PFSK-1 (cell line): ENCODE measurements around the gene MFAP4.

Experiments used
- POLR2AphosphoS5 ChIP-seq: IDR thresholded peaks from 2 replicates; pipeline ENCODE4 v1.6.1; 2012; ENCODE audit warnings: low read depth, mild to moderate bottlenecking, control low read depth, low read length, moderate library complexity
- SIN3A ChIP-seq: IDR thresholded peaks from 2 replicates; pipeline ENCODE4 v1.6.1; 2012; ENCODE audit warnings: mild to moderate bottlenecking, low read length, moderate library complexity, borderline replicate concordance; ENCODE audit not compliant: insufficient read depth
- TAF1 ChIP-seq: IDR thresholded peaks from 2 replicates; pipeline ENCODE4 v1.6.1; 2012; ENCODE audit warnings: low read length, control low read depth, borderline replicate concordance; ENCODE audit not compliant: insufficient read depth
- TF ChIP-seq, protein P1 (sequence below), 2 experiments: IDR thresholded peaks; 2 replicates each; pipeline versions ENCODE4 v1.6.1 to v1.8.0; 2011 to 2012; ENCODE audit warnings: low read depth in 2 of 2, low read length in 2 of 2, control low read depth in 1 of 2, inconsistent platforms in 1 of 2, mild to moderate bottlenecking in 1 of 2, moderate library complexity in 1 of 2; ENCODE audit not compliant: insufficient read depth in 1 of 2

GRCh38 chr17:19341641-19342610 lies 45.1 kb downstream of the MFAP4 start:
- TF ChIP-seq POLR2AphosphoS5, result no peak
- TF ChIP-seq SIN3A, result no peak
- TF ChIP-seq, protein P1, sequence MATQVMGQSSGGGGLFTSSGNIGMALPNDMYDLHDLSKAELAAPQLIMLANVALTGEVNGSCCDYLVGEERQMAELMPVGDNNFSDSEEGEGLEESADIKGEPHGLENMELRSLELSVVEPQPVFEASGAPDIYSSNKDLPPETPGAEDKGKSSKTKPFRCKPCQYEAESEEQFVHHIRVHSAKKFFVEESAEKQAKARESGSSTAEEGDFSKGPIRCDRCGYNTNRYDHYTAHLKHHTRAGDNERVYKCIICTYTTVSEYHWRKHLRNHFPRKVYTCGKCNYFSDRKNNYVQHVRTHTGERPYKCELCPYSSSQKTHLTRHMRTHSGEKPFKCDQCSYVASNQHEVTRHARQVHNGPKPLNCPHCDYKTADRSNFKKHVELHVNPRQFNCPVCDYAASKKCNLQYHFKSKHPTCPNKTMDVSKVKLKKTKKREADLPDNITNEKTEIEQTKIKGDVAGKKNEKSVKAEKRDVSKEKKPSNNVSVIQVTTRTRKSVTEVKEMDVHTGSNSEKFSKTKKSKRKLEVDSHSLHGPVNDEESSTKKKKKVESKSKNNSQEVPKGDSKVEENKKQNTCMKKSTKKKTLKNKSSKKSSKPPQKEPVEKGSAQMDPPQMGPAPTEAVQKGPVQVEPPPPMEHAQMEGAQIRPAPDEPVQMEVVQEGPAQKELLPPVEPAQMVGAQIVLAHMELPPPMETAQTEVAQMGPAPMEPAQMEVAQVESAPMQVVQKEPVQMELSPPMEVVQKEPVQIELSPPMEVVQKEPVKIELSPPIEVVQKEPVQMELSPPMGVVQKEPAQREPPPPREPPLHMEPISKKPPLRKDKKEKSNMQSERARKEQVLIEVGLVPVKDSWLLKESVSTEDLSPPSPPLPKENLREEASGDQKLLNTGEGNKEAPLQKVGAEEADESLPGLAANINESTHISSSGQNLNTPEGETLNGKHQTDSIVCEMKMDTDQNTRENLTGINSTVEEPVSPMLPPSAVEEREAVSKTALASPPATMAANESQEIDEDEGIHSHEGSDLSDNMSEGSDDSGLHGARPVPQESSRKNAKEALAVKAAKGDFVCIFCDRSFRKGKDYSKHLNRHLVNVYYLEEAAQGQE (IDR thresholded peaks at IDR 0.05; ENCODE audit: insufficient read depth in 1 of 2, low read depth in 2 of 2, low read length in 2 of 2), result no peak
- no peak for TF ChIP-seq TAF1
